H1 (cell line): ENCODE results near the gene MAP6. TPM values are rescaled to one million over a fixed set of nuclear protein-coding genes. Genes with fewer than 3 reads are reported as not detected.

Source experiments
- CTCF ChIA-PET: fragments of 300-600 bp; sonication (Branson Sonifier 250); formaldehyde crosslinking; loops from one replicate; lab custom pipeline; 2021; ENCODE audit not compliant: partially characterized antibody; lab: Charles Lee
- POLR2A ChIA-PET: fragments of 300-600 bp; sonication (Branson Sonifier 250); formaldehyde crosslinking; loops from one replicate; lab custom pipeline; 2021; ENCODE audit warnings: inconsistent platforms; ENCODE audit not compliant: partially characterized antibody; lab: Charles Lee
- DNase-seq, 2 experiments: peaks; one replicate each; pipeline versions ENCODE4 v3.0.0 to v3.0.0-alpha.2; 2010 to 2022; ENCODE audit warnings: low spot score in 2 of 2, low read depth in 1 of 2, mixed read lengths in 1 of 2
- FAIRE-seq: peaks from 2 replicates; lab custom pipeline; 2011; peaks lifted over from hg19 to GRCh38; lab: Jason Lieb, UNC
- H2AFZ ChIP-seq: 2 replicates; pipeline ENCODE4 v1.8.1; 2012; ENCODE audit warnings: low read length, inconsistent platforms
- H2AK5ac ChIP-seq: 2 replicates; pipeline ENCODE4 v1.6.1; 2013; ENCODE audit warnings: low read depth, low read length
- H2BK120ac ChIP-seq: replicated peaks from 2 replicates; pipeline ENCODE3; 2013; ENCODE audit warnings: low read depth, low read length, inconsistent platforms
- H2BK12ac ChIP-seq: 2 replicates; pipeline ENCODE4 v1.6.1; 2013; ENCODE audit warnings: low read depth, low read length
- H2BK15ac ChIP-seq: 2 replicates; pipeline ENCODE4 v1.6.1; 2013; ENCODE audit warnings: low read length
- H2BK20ac ChIP-seq: 2 replicates; pipeline ENCODE4 v1.6.1; 2013; ENCODE audit warnings: low read length
- H2BK5ac ChIP-seq: 2 replicates; pipeline ENCODE4 v1.6.1; 2013; ENCODE audit warnings: low read depth, low read length
- H3K14ac ChIP-seq: 2 replicates; pipeline ENCODE4 v1.6.1; 2013; ENCODE audit warnings: inconsistent platforms; ENCODE audit not compliant: insufficient read length
- H3K18ac ChIP-seq: 2 replicates; pipeline ENCODE4 v1.6.1; 2013; ENCODE audit warnings: low read length; ENCODE audit errors: extremely low read depth
- H3K23ac ChIP-seq: 2 replicates; pipeline ENCODE4 v1.6.1; 2013; ENCODE audit warnings: inconsistent platforms; ENCODE audit not compliant: insufficient read length
- H3K23me2 ChIP-seq: 2 replicates; pipeline ENCODE4 v1.6.1; 2013; ENCODE audit warnings: low read depth, low read length
- H3K27ac ChIP-seq: 2 replicates; pipeline ENCODE4 v1.6.1; 2011; ENCODE audit warnings: low read depth, low read length, inconsistent platforms
- H3K27me3 ChIP-seq, 4 experiments: replicated peaks in 1 of 4; 1 replicate in 1 of 4; 2 replicates in 3 of 4; pipeline versions ENCODE4 v1.6.1 to v1.8.1; 2011 to 2013; ENCODE audit warnings: low read length in 3 of 4, mild to moderate bottlenecking in 3 of 4, inconsistent platforms in 2 of 4, mixed read lengths in 2 of 4, moderate library complexity in 1 of 4; ENCODE audit not compliant: control insufficient read depth in 3 of 4, insufficient read depth in 3 of 4; ENCODE audit errors: extremely low read depth in 1 of 4
- H3K36me3 ChIP-seq, 4 experiments: 2 replicates each; pipeline versions ENCODE4 v1.6.1 to v1.8.1; 2011 to 2013; ENCODE audit warnings: mild to moderate bottlenecking in 4 of 4, low read length in 3 of 4, moderate library complexity in 2 of 4, control low read depth in 1 of 4, inconsistent platforms in 1 of 4; ENCODE audit not compliant: insufficient read depth in 4 of 4, control insufficient read depth in 2 of 4
- H3K4ac ChIP-seq: replicated peaks from 2 replicates; pipeline ENCODE3; 2013; ENCODE audit warnings: low read length, low read depth, mixed read lengths, inconsistent platforms; ENCODE audit not compliant: insufficient read length
- H3K4me1 ChIP-seq, 4 experiments: replicated peaks in 1 of 4; 1 replicate in 1 of 4; 2 replicates in 3 of 4; pipeline versions ENCODE4 v1.6.1 to v1.8.1; 2011 to 2013; ENCODE audit warnings: low read length in 3 of 4, inconsistent platforms in 2 of 4, mixed read lengths in 1 of 4; ENCODE audit not compliant: insufficient read depth in 4 of 4, control insufficient read depth in 3 of 4
- H3K4me2 ChIP-seq, 2 experiments: 2 replicates each; pipeline versions ENCODE4 v1.6.1 to v1.8.1; 2011 to 2013; ENCODE audit warnings: low read depth in 2 of 2, low read length in 2 of 2, control low read depth in 1 of 2, inconsistent platforms in 1 of 2, mild to moderate bottlenecking in 1 of 2; ENCODE audit not compliant: insufficient read depth in 1 of 2
- H3K4me3 ChIP-seq, 4 experiments: fragments of 200-600, 300-600 bp in 1 of 4; sonication (generic), shearing (Covaris generic), sonication (Bioruptor Twin) in 1 of 4; 2 replicates each; pipeline versions ENCODE4 v1.5.1 to v1.8.1; 2011 to 2016; ENCODE audit warnings: low read length in 4 of 4, low read depth in 3 of 4, control low read depth in 2 of 4, inconsistent platforms in 2 of 4, mild to moderate bottlenecking in 2 of 4, mixed read lengths in 1 of 4, moderate library complexity in 1 of 4; ENCODE audit not compliant: insufficient read depth in 2 of 4; ENCODE audit errors: extremely low read depth in 1 of 4
- H3K56ac ChIP-seq: replicated peaks from 2 replicates; pipeline ENCODE3; 2013; ENCODE audit warnings: low read depth, mild to moderate bottlenecking, mixed read lengths, low read length, inconsistent platforms; ENCODE audit not compliant: insufficient read length
- H3K79me1 ChIP-seq: 2 replicates; pipeline ENCODE4 v1.6.1; 2013; ENCODE audit warnings: low read depth, low read length, control low read depth
- H3K79me2 ChIP-seq, 2 experiments: 2 replicates each; pipeline versions ENCODE4 v1.6.1 to v1.8.1; 2012 to 2013; ENCODE audit warnings: low read length in 2 of 2, mild to moderate bottlenecking in 2 of 2, inconsistent platforms in 1 of 2; ENCODE audit not compliant: insufficient read depth in 2 of 2, control insufficient read depth in 1 of 2
- H3K9ac ChIP-seq, 4 experiments: replicated peaks in 1 of 4; 1 replicate in 1 of 4; 2 replicates in 3 of 4; pipeline versions ENCODE4 v1.6.1 to v1.8.1; 2011 to 2013; ENCODE audit warnings: low read depth in 3 of 4, low read length in 3 of 4, control low read depth in 2 of 4, mild to moderate bottlenecking in 2 of 4, moderate library complexity in 2 of 4, inconsistent platforms in 1 of 4; ENCODE audit errors: extremely low read depth in 1 of 4
- H3K9me3 ChIP-seq, 2 experiments: 2 replicates each; pipeline versions ENCODE4 v1.6.1 to v1.8.1; 2012 to 2013; ENCODE audit warnings: mild to moderate bottlenecking in 2 of 2, moderate library complexity in 2 of 2, control low read depth in 1 of 2, inconsistent platforms in 1 of 2, low read depth in 1 of 2, low read length in 1 of 2, mixed read lengths in 1 of 2; ENCODE audit not compliant: insufficient read depth in 2 of 2
- H4K20me1 ChIP-seq, 2 experiments: replicated peaks in 1 of 2; 2 replicates each; pipeline versions ENCODE3 to v1.8.1; 2011 to 2013; ENCODE audit warnings: inconsistent platforms in 2 of 2, low read length in 2 of 2, mild to moderate bottlenecking in 1 of 2; ENCODE audit not compliant: insufficient read depth in 2 of 2, control insufficient read depth in 1 of 2
- H4K5ac ChIP-seq: 2 replicates; pipeline ENCODE4 v1.6.1; 2013; ENCODE audit warnings: low read length, low read depth, mixed read lengths, inconsistent platforms; ENCODE audit not compliant: insufficient read length
- H4K8ac ChIP-seq: 2 replicates; pipeline ENCODE4 v1.8.0; 2013; ENCODE audit warnings: mild to moderate bottlenecking, moderate library complexity, low read length, inconsistent platforms; ENCODE audit not compliant: insufficient read depth; ENCODE audit errors: extremely low read depth
- H4K91ac ChIP-seq: replicated peaks from 2 replicates; pipeline ENCODE3; 2013; ENCODE audit warnings: low read length, mixed read lengths, inconsistent platforms; ENCODE audit not compliant: insufficient read length
- NANOG ChIP-seq: IDR thresholded peaks from 2 replicates; pipeline ENCODE4 v1.6.1; 2011; ENCODE audit warnings: low read length, low read depth, mild to moderate bottlenecking, inconsistent platforms; ENCODE audit not compliant: insufficient read depth, poor library complexity, severe bottlenecking
- PHF8 ChIP-seq: fragments of 200-600 bp; sonication (generic); conservative IDR thresholded peaks from 2 replicates; pipeline ENCODE4 v1.7.1; 2012; ENCODE audit warnings: low read depth, mild to moderate bottlenecking, inconsistent platforms, low read length, moderate library complexity
- WGBS, 2 experiments: shearing (Covaris generic) in 1 of 2; methylation state at CpG; one replicate each; pipeline versions ENCODE4 v1.1.6 to v1.1.7; 2013 to 2015; ENCODE audit warnings: low lambda C conversion rate in 2 of 2, mixed read lengths in 2 of 2, inconsistent platforms in 1 of 2, low coverage in 1 of 2, missing lambda C conversion rate in 1 of 2; ENCODE audit not compliant: insufficient replicate concordance in 2 of 2, insufficient coverage in 1 of 2, insufficient read length in 1 of 2; ENCODE audit errors: extremely low coverage in 1 of 2, missing lambda C conversion rate in 1 of 2; 5-methylcytosine and 5-hydroxymethylcytosine counted together
- polyA plus RNA-seq, 7 experiments: library from polyadenylated mRNA; depleted of rRNA in 3 of 7; stranded (reverse) in 5 of 7; unstranded in 2 of 7; fragments of >200 nt in 5 of 7; fragments of 200-250 nt in 2 of 7; gene quantifications; 1 replicate in 5 of 7; 2 replicates in 1 of 7; 4 replicates in 1 of 7; pipeline versions ENCODE4 v1.2.1 to v1.2.3, GENCODE V29; 2011 to 2013; ENCODE audit warnings: missing spikeins in 2 of 7, mixed read lengths in 2 of 7
- total RNA-seq: library from RNA; stranded (reverse); fragmentation: NEBNext Ultra II Directional; extraction: Animal tissue kit (Norgen Biotek cat#: 25700); gene quantifications from 2 replicates; pipeline ENCODE4 v1.2.1, GENCODE V29; 2021
- TF ChIP-seq, protein P1 (sequence below), 3 experiments: IDR thresholded peaks; 1 replicate in 2 of 3; 2 replicates in 1 of 3; pipeline versions ENCODE4 v1.5.1 to v1.6.1; 2011; ENCODE audit warnings: low read length in 3 of 3, mild to moderate bottlenecking in 3 of 3, inconsistent platforms in 2 of 3, low read depth in 1 of 3, moderate library complexity in 1 of 3; ENCODE audit not compliant: insufficient read depth in 1 of 3; ENCODE audit errors: control extremely low read depth in 1 of 3
- TF ChIP-seq, protein P2 (sequence below): IDR thresholded peaks from 2 replicates; pipeline ENCODE4 v1.6.1; 2011; ENCODE audit warnings: low read length, improper control_type of control experiment

MAP6 gene
- total and polyA plus RNA-seq, 2 of the 8 experiments (the other 6 are each of a cell fraction or from before 2014, with no cell fraction given), result 0.54 to 0.89 TPM

DNA sequence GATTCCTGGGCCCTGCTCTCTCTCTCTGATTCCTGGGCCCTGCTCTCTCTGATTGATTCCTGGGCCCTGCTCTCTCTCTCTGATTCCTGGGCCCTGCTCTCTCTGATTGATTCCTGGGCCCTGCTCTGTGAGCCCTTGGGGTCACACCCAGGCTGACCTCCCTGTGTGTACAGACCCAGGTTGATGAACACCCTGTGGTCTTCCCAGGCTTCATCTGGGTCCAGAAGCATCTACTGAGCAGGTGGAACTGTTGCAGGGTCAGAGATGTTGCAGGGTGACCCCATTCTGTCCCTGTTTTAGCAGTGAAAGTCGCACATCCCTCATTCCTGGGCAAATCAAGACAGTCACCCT is 126.8 kb downstream of the MAP6 start:
- H4K91ac ChIP-seq, result no peak overlapping the region
- no peaks in the 10 kb centered on the region for H3K79me1 ChIP-seq
- H3K9me3 ChIP-seq, result no peaks in the 10 kb centered on the region
- no peak overlapping the region for H2BK12ac ChIP-seq
- H2AK5ac ChIP-seq, result no peak overlapping the region
- H3K4ac ChIP-seq, result no peak overlapping the region
- H3K27me3 ChIP-seq, result no peaks in the 10 kb centered on the region; a peak in 2 of 7 replicates
- H3K4me3 ChIP-seq, result no peak overlapping the region
- ChIA-PET POLR2A (interaction anchor here (4.2 to 6.0 kb wide), 4 partner anchors 12 to 32 kb away, joined by 22 to 104 read pairs (median 48); partner anchors contain the start of gene SERPINH1), CTCF (interaction anchor here (0.8 to 5.5 kb wide), 7 partner anchors 11 to 114 kb away, joined by 3 to 90 read pairs (median 5); no protein-coding TSS in a partner anchor)
- no peak overlapping the region for H2BK15ac ChIP-seq
- H2BK5ac ChIP-seq, result no peak overlapping the region
- H3K27ac ChIP-seq, result no peak overlapping the region
- H4K20me1 ChIP-seq, result no peaks in the 10 kb centered on the region
- H3K18ac ChIP-seq, result no peak overlapping the region
- TF ChIP-seq, protein P1, sequence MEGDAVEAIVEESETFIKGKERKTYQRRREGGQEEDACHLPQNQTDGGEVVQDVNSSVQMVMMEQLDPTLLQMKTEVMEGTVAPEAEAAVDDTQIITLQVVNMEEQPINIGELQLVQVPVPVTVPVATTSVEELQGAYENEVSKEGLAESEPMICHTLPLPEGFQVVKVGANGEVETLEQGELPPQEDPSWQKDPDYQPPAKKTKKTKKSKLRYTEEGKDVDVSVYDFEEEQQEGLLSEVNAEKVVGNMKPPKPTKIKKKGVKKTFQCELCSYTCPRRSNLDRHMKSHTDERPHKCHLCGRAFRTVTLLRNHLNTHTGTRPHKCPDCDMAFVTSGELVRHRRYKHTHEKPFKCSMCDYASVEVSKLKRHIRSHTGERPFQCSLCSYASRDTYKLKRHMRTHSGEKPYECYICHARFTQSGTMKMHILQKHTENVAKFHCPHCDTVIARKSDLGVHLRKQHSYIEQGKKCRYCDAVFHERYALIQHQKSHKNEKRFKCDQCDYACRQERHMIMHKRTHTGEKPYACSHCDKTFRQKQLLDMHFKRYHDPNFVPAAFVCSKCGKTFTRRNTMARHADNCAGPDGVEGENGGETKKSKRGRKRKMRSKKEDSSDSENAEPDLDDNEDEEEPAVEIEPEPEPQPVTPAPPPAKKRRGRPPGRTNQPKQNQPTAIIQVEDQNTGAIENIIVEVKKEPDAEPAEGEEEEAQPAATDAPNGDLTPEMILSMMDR (IDR thresholded peaks at IDR 0.05; ENCODE audit: control extremely low read depth in 1 of 3, insufficient read depth in 1 of 3, low read depth in 1 of 3, low read length in 3 of 3), result no peak
- TF ChIP-seq PHF8 (no peak), NANOG (no peak)
- TF ChIP-seq, protein P2, sequence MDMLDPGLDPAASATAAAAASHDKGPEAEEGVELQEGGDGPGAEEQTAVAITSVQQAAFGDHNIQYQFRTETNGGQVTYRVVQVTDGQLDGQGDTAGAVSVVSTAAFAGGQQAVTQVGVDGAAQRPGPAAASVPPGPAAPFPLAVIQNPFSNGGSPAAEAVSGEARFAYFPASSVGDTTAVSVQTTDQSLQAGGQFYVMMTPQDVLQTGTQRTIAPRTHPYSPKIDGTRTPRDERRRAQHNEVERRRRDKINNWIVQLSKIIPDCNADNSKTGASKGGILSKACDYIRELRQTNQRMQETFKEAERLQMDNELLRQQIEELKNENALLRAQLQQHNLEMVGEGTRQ, result no peak
- no peak overlapping the region for H3K23ac ChIP-seq
- no peak overlapping the region for H3K9ac ChIP-seq
- H3K14ac ChIP-seq, result no peak overlapping the region
- no peak overlapping the region for H4K5ac ChIP-seq
- no peak overlapping the region for H3K4me2 ChIP-seq
- H2AFZ ChIP-seq, result no peak overlapping the region
- no peak overlapping the region for H4K8ac ChIP-seq
- no peaks in the 10 kb centered on the region for H3K23me2 ChIP-seq
- DNase-seq (no peak), FAIRE-seq (no peak)
- 87% methylated on average over 1 of the region's 1 CpG; no CpG with 5 or more reads in 1 of the 2 experiments for WGBS, 2 experiments
- no peak overlapping the region for H3K56ac ChIP-seq
- no peak overlapping the region for H2BK120ac ChIP-seq
- H3K36me3 ChIP-seq, result no peaks in the 10 kb centered on the region
- H3K4me1 ChIP-seq, result peaks cover 0 to 3% (median 0%) of the 10 kb centered on the region in 4 experiments; a peak in 1 of 7 replicates
- no peaks in the 10 kb centered on the region for H3K79me2 ChIP-seq
- H2BK20ac ChIP-seq, result no peak overlapping the region
